Esophagus squamous epithelium (tissue), 5 donors: Measurements from ENCODE around the gene ZC2HC1B. TPM values are rescaled to one million over a fixed set of nuclear protein-coding genes. Genes with fewer than 3 reads are reported as not detected.

ENCODE experiments used
- DNase-seq: peaks from one replicate; lab custom pipeline; 2025; lab: John Stamatoyannopoulos, UW
- H3K27ac ChIP-seq, 4 donors: fragments of 200-600 bp; sonication (generic); one replicate each; pipeline ENCODE4 v1.5.1; 2016 to 2019; ENCODE audit warnings: mild to moderate bottlenecking in 1 of 4
- H3K27me3 ChIP-seq, 4 donors: fragments of 200-600 bp; sonication (generic); 1 replicate in 3 of 4; 2 replicates in 1 of 4; pipeline versions ENCODE4 v1.5.1 to v1.6.0; 2017 to 2021; ENCODE audit warnings: antibody characterized with exemption in 1 of 4
- H3K36me3 ChIP-seq, 3 donors: fragments of 200-600 bp; sonication (generic); one replicate each; pipeline ENCODE4 v1.5.1; 2016 to 2019
- H3K4me1 ChIP-seq, 3 donors: fragments of 200-600 bp; sonication (generic); one replicate each; pipeline ENCODE4 v1.5.1; 2017 to 2019
- H3K4me3 ChIP-seq, 4 donors: fragments of 200-600 bp; sonication (generic); 1 replicate in 3 of 4; 2 replicates in 1 of 4; pipeline ENCODE4 v1.5.1; 2016 to 2019; ENCODE audit warnings: mild to moderate bottlenecking in 2 of 4, moderate library complexity in 1 of 4
- H3K9me3 ChIP-seq, 3 donors: fragments of 200-600 bp; sonication (generic); one replicate each; pipeline ENCODE4 v1.5.1; 2016 to 2019
- CTCF ChIP-seq, 6 experiments: fragments of 450-650 bp in 4 of 6; fragments of 200-600 bp in 2 of 6; sonication (generic) in 2 of 6; IDR thresholded peaks; one replicate each; pipeline ENCODE4 v1.5.1; 2016 to 2019; ENCODE audit warnings: antibody characterized with exemption in 6 of 6, mild to moderate bottlenecking in 4 of 6, moderate library complexity in 4 of 6
- POLR2A ChIP-seq, 4 donors: fragments of 450-650 bp; IDR thresholded peaks; one replicate each; pipeline ENCODE4 v1.6.1; 2017; ENCODE audit warnings: antibody characterized with exemption in 4 of 4, mild to moderate bottlenecking in 4 of 4, moderate library complexity in 3 of 4
- WGBS, 2 donors: methylation state at CpG; one replicate each; pipeline ENCODE4 v1.1.5; 2018; 5-methylcytosine and 5-hydroxymethylcytosine counted together
- intact Hi-C: fragments of 100-400 bp; cut with DNase I; formaldehyde crosslinking; loops from one replicate; pipeline ENCODE4 v1.15.0; 2022
- total RNA-seq, 4 donors: library from RNA; depleted of rRNA; stranded (reverse); fragments of >200 nt; gene quantifications; one replicate each; pipeline ENCODE4 v1.1.0, GENCODE V29; 2016
- donor health status: DM: yes; HTN: yes; CAD: no.

ZC2HC1B gene
- total RNA-seq, 4 donors from 2014 or later: not detected

- H3K36me3 ChIP-seq: peaks cover 0 to 20% (median 0%) of the 10 kb centered on the region in 3 donors
- H3K9me3 ChIP-seq: no peaks in the 10 kb centered on the region
- H3K27me3 ChIP-seq: no peaks in the 10 kb centered on the region
- no peak overlapping the region for H3K4me3 ChIP-seq
- H3K27ac ChIP-seq: no peak overlapping the region
- no peak for DNase-seq
- peaks cover 0 to 32% (median 0%) of the 10 kb centered on the region in 3 donors for H3K4me1 ChIP-seq
- WGBS, 2 donors: 56 to 63% methylated on average over 5 of the region's 5 CpGs
- intact Hi-C loops: no loop called here
- TF ChIP-seq POLR2A (IDR thresholded peaks at IDR 0.05) (no peak), CTCF (IDR thresholded peaks at IDR 0.05) (no peak)
These were observed 103.6 kb downstream of the ZC2HC1B start for GRCh38 chr6:143967706-143968376.

- no peak for TF ChIP-seq CTCF (IDR thresholded peaks at IDR 0.05)
- no peak for TF ChIP-seq POLR2A (IDR thresholded peaks at IDR 0.05)
These were observed 104.8 kb downstream of the ZC2HC1B start for GRCh38 chr6:143969077-143969476.

GRCh38 chr6:143970456-143971218, 106.4 kb downstream of the ZC2HC1B start:
- 75 to 77% methylated on average over 6 of the region's 6 CpGs for WGBS, 2 donors
- TF ChIP-seq POLR2A (IDR thresholded peaks at IDR 0.05) (no peak), CTCF (IDR thresholded peaks at IDR 0.05) (no peak)
- Histone ChIP-seq H3K4me1 (peaks cover 0 to 15% (median 0%) of the 10 kb centered on the region in 3 donors), H3K4me3 (no peak overlapping the region), H3K27ac (no peak overlapping the region), H3K27me3 (no peaks in the 10 kb centered on the region), H3K9me3 (no peaks in the 10 kb centered on the region), H3K36me3 (peaks cover 0 to 4% (median 0%) of the 10 kb centered on the region in 3 donors)
- intact Hi-C loops: no loop called here
- no peak for DNase-seq

More at GRCh38 chr6:143969077-143969476, 104.8 kb downstream of the ZC2HC1B start:
- Histone ChIP-seq H3K36me3 (peaks cover 0 to 20% (median 0%) of the 10 kb centered on the region in 3 donors), H3K9me3 (no peaks in the 10 kb centered on the region), H3K27ac (no peak overlapping the region), H3K4me3 (no peak overlapping the region), H3K27me3 (no peaks in the 10 kb centered on the region), H3K4me1 (peaks cover 0 to 26% (median 0%) of the 10 kb centered on the region in 3 donors)
- 45 to 50% methylated on average over 2 of the region's 2 CpGs for WGBS, 2 donors
- no peak for DNase-seq
- intact Hi-C loops: no loop called here

GRCh38 chr6:143971482-143972205, 107.4 kb downstream of the ZC2HC1B start:
- intact Hi-C loops: no loop called here
- no peak for DNase-seq
- TF ChIP-seq CTCF (IDR thresholded peaks at IDR 0.05) (no peak), POLR2A (IDR thresholded peaks at IDR 0.05) (no peak)
- no peaks in the 10 kb centered on the region for H3K36me3 ChIP-seq
- H3K4me1 ChIP-seq: peaks cover 0 to 13% (median 0%) of the 10 kb centered on the region in 3 donors
- H3K27ac ChIP-seq: no peak overlapping the region
- H3K27me3 ChIP-seq: no peaks in the 10 kb centered on the region
- 56 to 61% methylated on average over 4 of the region's 4 CpGs for WGBS, 2 donors
- no peak overlapping the region for H3K4me3 ChIP-seq
- H3K9me3 ChIP-seq: no peaks in the 10 kb centered on the region
